22Rv1 (cell line): ENCODE measurements around the gene SORCS2.

Source experiments
- CTCF ChIP-seq: fragments of 450-650 bp; IDR thresholded peaks from 2 replicates; pipeline ENCODE4 v1.5.1; 2017; ENCODE audit warnings: mild to moderate bottlenecking
- ZFX ChIP-seq: fragments of 450-650 bp; IDR thresholded peaks from 2 replicates; pipeline ENCODE4 v1.6.1; 2017; ENCODE audit warnings: antibody characterized with exemption, borderline replicate concordance

- TF ChIP-seq CTCF: no peak
- TF ChIP-seq ZFX: no peak
Observed at GRCh38 chr4:7530932-7531639, 338.7 kb downstream of the SORCS2 start.
